HepG2 (cell line): ENCODE results near the gene TOB2. TPM values are rescaled to one million over a fixed set of nuclear protein-coding genes. Genes with fewer than 3 reads are reported as not detected.

Experiments used
- ASH2L ChIP-seq: fragments of 300-600, 200-600 bp; sonication (generic); IDR thresholded peaks from 2 replicates; pipeline ENCODE4 v1.7.0; 2017; ENCODE audit warnings: low read depth, mild to moderate bottlenecking, moderate library complexity, mixed read lengths, low read length; ENCODE audit not compliant: insufficient read length
- IRX3 ChIP-seq: sonication (generic); formaldehyde crosslinking; IDR thresholded peaks from 2 replicates; pipeline ENCODE4 v1.8.1; 2023; ENCODE audit warnings: mild to moderate bottlenecking, low read depth, missing genetic modification reagents, borderline replicate concordance
- RXRB ChIP-seq: IDR thresholded peaks from 2 replicates; pipeline ENCODE4 v1.6.1; 2016; ENCODE audit warnings: borderline replicate concordance, missing genetic modification reagents, missing compliant biosample characterization
- SPEN ChIP-seq: sonication (generic); formaldehyde crosslinking; IDR thresholded peaks from 2 replicates; pipeline ENCODE4 v1.5.1; 2020; ENCODE audit warnings: low read depth, mild to moderate bottlenecking, missing genetic modification reagents
- polyA plus RNA-seq, 8 experiments: library from polyadenylated mRNA; depleted of rRNA in 3 of 8; stranded (reverse) in 7 of 8; unstranded in 1 of 8; fragments of >200 nt; fragmentation: Illumina TruSeq in 4 of 8; extraction: Trizol in 4 of 8; gene quantifications; 2 replicates each; pipeline versions ENCODE4 v1.2.1 to v1.2.3, GENCODE V29; 2011 to 2016; ENCODE audit warnings: low read depth in 4 of 8, missing spikeins in 1 of 8, mixed read lengths in 1 of 8; ENCODE audit not compliant: insufficient read depth in 1 of 8
- total RNA-seq, 5 experiments: library from RNA; depleted of rRNA; stranded (reverse); fragments of >200 nt; fragmentation: Illumina TruSeq; extraction: Trizol; gene quantifications; 2 replicates each; pipeline ENCODE4 v1.2.3, GENCODE V29; 2016; ENCODE audit warnings: low read depth in 1 of 5
- TF ChIP-seq, protein P1 (sequence below): conservative IDR thresholded peaks from 2 replicates; pipeline ENCODE4 v1.6.1; 2018; ENCODE audit warnings: missing genetic modification reagents
- TF ChIP-seq, protein P2 (sequence below): fragments of 450-650 bp; IDR thresholded peaks from 2 replicates; pipeline ENCODE4 v1.6.1; 2017; ENCODE audit warnings: mild to moderate bottlenecking

The TOB2 gene
- total and polyA plus RNA-seq, 2 of the 13 experiments (the other 11 are each of a cell fraction or from before 2014, with no cell fraction given) = 12.2 to 13.7 TPM

DNA sequence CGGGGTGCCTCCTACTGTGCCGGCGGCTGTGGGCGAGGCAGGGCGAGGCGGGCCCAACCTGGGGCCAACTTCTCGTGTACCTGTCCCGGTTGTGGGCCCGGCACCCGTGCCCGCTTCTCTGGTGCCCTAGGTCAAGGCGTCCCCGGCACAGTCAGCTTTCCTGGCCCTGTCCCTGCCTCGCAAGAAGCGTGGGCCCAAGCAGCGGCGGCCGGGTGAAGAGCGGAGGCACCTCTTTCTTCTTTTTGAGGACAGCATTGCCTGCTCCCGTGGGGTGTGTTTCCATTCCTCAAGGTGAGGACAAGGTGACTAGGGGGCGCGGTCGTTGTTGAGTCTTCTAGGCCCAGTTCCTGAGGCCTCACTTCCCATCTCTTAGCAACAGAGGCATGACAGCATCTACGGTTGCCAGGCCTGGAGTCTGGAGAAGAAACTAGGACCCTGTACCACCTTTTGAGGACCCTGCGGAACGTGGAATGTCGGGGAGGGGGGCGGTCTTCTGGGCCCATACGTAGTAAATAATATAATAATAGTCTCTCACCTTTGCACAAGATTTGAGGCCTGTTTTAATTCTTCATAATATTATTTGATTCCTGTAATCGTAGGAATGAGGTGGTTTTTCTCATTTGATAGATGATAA, 22.7 kb upstream of the TOB2 start (continued):
- TF ChIP-seq, protein P1, sequence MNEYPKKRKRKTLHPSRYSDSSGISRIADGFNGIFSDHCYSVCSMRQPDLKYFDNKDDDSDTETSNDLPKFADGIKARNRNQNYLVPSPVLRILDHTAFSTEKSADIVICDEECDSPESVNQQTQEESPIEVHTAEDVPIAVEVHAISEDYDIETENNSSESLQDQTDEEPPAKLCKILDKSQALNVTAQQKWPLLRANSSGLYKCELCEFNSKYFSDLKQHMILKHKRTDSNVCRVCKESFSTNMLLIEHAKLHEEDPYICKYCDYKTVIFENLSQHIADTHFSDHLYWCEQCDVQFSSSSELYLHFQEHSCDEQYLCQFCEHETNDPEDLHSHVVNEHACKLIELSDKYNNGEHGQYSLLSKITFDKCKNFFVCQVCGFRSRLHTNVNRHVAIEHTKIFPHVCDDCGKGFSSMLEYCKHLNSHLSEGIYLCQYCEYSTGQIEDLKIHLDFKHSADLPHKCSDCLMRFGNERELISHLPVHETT = 0 out of 2 replicates have a peak, but pooled peaks have one; percentile 10
- no peak for TF ChIP-seq SPEN (CRISPR knock-in tag)
- TF ChIP-seq ASH2L = peak; percentile 74
- TF ChIP-seq RXRB = no peak
- TF ChIP-seq IRX3 (CRISPR knock-in tag) = no peak
- TF ChIP-seq, protein P2, sequence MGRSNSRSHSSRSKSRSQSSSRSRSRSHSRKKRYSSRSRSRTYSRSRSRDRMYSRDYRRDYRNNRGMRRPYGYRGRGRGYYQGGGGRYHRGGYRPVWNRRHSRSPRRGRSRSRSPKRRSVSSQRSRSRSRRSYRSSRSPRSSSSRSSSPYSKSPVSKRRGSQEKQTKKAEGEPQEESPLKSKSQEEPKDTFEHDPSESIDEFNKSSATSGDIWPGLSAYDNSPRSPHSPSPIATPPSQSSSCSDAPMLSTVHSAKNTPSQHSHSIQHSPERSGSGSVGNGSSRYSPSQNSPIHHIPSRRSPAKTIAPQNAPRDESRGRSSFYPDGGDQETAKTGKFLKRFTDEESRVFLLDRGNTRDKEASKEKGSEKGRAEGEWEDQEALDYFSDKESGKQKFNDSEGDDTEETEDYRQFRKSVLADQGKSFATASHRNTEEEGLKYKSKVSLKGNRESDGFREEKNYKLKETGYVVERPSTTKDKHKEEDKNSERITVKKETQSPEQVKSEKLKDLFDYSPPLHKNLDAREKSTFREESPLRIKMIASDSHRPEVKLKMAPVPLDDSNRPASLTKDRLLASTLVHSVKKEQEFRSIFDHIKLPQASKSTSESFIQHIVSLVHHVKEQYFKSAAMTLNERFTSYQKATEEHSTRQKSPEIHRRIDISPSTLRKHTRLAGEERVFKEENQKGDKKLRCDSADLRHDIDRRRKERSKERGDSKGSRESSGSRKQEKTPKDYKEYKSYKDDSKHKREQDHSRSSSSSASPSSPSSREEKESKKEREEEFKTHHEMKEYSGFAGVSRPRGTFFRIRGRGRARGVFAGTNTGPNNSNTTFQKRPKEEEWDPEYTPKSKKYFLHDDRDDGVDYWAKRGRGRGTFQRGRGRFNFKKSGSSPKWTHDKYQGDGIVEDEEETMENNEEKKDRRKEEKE = no peak
- TF ChIP-seq, all 625 proteins: peak for 82
